IPS DF 6.9 (cell line): ENCODE results near the gene CHRNG.

ENCODE experiments used
- DNase-seq: peaks from one replicate; pipeline ENCODE4 v3.0.0-alpha.2; 2013; ENCODE audit warnings: low read depth, low spot score
- H3K27ac ChIP-seq: one replicate; pipeline ENCODE4 v1.5.1; 2013; ENCODE audit warnings: low read length, control low read depth
- H3K27me3 ChIP-seq: 2 replicates; pipeline ENCODE4 v1.6.1; 2013; ENCODE audit warnings: mild to moderate bottlenecking, low read length; ENCODE audit not compliant: control insufficient read depth, insufficient read depth
- H3K36me3 ChIP-seq: 2 replicates; pipeline ENCODE4 v1.6.1; 2013; ENCODE audit warnings: low read length; ENCODE audit not compliant: control insufficient read depth, insufficient read depth
- H3K4me1 ChIP-seq: 2 replicates; pipeline ENCODE4 v1.6.1; 2013; ENCODE audit warnings: low read length; ENCODE audit not compliant: control insufficient read depth, insufficient read depth
- H3K4me3 ChIP-seq: 2 replicates; pipeline ENCODE4 v1.5.1; 2013; ENCODE audit warnings: mild to moderate bottlenecking, low read length
- H3K9me3 ChIP-seq: 2 replicates; pipeline ENCODE4 v1.6.1; 2013; ENCODE audit warnings: low read length, inconsistent platforms; ENCODE audit not compliant: control insufficient read depth, insufficient read depth
- WGBS: extraction: QIAGEN DNeasy Blood & Tissue Kit; methylation state at CpG from one replicate; pipeline ENCODE4 v1.1.7; 2013; ENCODE audit warnings: mixed read lengths, missing lambda C conversion rate; ENCODE audit not compliant: insufficient read length, insufficient coverage; 5-methylcytosine and 5-hydroxymethylcytosine counted together

Gene CHRNG

GRCh38 chr2:232506709-232507108, 32.8 kb upstream of the CHRNG start:
- H3K4me1 ChIP-seq: peaks cover 4% of the 10 kb centered on the region
- H3K27me3 ChIP-seq: peaks cover 17% of the 10 kb centered on the region
- H3K36me3 ChIP-seq: no peaks in the 10 kb centered on the region
- H3K9me3 ChIP-seq: no peaks in the 10 kb centered on the region
- H3K4me3 ChIP-seq: no peak overlapping the region
- DNase-seq: no peak
- no CpG with 5 or more reads among the region's 4 CpGs for WGBS
- no peak overlapping the region for H3K27ac ChIP-seq

DNA sequence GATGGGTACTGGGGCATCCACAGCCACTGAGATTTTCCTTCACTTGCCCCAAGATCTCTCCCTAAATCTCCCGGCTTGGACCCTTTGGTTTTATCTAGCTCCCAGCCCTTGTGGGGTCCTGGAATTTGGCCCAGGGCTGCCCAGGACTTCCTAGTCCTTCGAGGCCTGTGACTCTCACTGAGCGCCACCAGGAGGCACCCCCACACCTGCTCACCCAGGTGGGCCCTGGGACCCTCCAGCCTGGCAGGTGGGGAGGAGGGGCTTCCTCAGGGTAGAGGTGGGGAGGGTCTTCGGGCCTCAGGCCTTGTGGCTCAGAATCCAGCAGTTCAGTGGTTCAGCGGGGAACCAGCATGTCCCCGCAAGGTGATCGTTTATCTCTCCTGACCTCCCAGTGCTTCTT, 31.2 kb upstream of the CHRNG start:
- H3K9me3 ChIP-seq: no peaks in the 10 kb centered on the region
- peaks cover 17% of the 10 kb centered on the region for H3K27me3 ChIP-seq
- H3K4me1 ChIP-seq: 0 out of 2 replicates have a peak, but pooled peaks cover 1% of the 10 kb centered on the region
- H3K36me3 ChIP-seq: no peaks in the 10 kb centered on the region
- WGBS: no CpG with 5 or more reads among the region's 7 CpGs
- no peak overlapping the region for H3K4me3 ChIP-seq
- no peak for DNase-seq
- no peak overlapping the region for H3K27ac ChIP-seq

- Histone ChIP-seq H3K9me3 (no peaks in the 10 kb centered on the region), H3K4me1 (no peaks in the 10 kb centered on the region), H3K36me3 (no peaks in the 10 kb centered on the region), H3K27me3 (no peaks in the 10 kb centered on the region), H3K4me3 (no peak overlapping the region), H3K27ac (no peak overlapping the region)
- no peak for DNase-seq
- WGBS: no CpG with 5 or more reads among the region's 11 CpGs
Observed at GRCh38 chr2:232511336-232511890, 28.1 kb upstream of the CHRNG start.

DNA sequence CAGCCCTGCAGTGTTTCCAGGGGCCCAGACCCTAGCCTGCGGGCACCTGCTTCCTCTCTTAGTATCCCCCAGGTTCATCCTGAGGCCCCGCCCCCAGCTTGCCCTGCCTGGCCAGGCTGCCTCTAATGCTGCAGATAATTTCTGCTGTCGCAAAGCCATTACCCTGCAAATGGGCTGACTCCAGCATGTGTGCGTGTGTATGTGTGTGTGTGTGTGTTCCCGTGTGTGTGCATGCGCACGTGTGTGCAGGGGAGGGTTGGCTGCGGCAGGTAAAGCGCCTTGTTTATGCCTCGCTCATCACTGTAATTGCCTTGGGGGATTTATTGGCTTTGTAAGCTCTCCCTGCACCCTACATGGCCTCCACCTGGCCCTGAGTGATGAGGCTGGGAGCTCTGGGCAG, 26.9 kb upstream of the CHRNG start:
- Histone ChIP-seq H3K36me3 (no peaks in the 10 kb centered on the region), H3K4me1 (no peaks in the 10 kb centered on the region), H3K27me3 (no peaks in the 10 kb centered on the region), H3K9me3 (no peaks in the 10 kb centered on the region), H3K4me3 (no peak overlapping the region), H3K27ac (no peak overlapping the region)
- WGBS: no CpG with 5 or more reads among the region's 10 CpGs
- no peak for DNase-seq

DNA sequence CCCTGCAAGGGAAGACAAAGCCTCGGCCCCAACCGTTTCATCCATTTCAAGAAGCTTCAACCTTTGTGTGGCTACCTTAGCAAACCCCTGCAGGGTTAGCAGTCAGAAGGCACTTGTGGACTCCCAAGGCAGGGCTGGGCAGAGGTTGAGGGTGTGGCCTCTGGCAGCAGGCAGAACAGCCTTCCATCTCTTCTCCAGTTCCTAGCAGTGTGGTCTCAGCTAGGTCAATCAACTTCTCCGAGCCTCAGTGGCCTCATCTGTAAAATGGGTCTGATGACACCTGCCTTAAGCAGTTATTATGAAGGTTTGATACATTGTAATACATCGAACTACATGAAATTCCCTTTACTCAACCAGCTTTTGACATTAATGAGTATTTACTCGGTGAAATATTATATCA, 26.1 kb upstream of the CHRNG start:
- H3K36me3 ChIP-seq: no peaks in the 10 kb centered on the region
- H3K4me1 ChIP-seq: no peaks in the 10 kb centered on the region
- DNase-seq: no peak
- no peaks in the 10 kb centered on the region for H3K27me3 ChIP-seq
- WGBS: no CpG with 5 or more reads among the region's 5 CpGs
- no peak overlapping the region for H3K27ac ChIP-seq
- H3K4me3 ChIP-seq: no peak overlapping the region
- no peaks in the 10 kb centered on the region for H3K9me3 ChIP-seq

DNA sequence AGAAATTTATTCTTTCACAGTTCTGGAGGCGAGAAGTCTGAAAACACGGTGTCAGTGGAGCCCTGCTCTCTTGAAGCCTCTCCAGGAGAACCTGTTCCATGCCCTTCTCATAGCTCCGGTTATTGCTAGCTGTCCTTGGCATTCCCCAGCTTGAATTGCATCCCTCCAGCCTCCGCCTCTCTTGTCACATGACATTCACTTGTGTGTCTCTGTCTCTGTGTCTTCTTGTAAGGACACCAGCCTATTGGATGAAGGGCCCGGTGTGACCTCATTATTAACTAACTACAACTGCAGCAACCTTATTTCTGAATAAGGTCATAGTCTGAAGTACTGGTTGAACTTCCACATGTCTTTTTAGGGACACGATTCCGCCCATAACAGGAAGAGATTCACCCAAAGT, 23.9 kb upstream of the CHRNG start:
- no peak for DNase-seq
- H3K4me3 ChIP-seq: no peak overlapping the region
- H3K27ac ChIP-seq: no peak overlapping the region
- no peaks in the 10 kb centered on the region for H3K4me1 ChIP-seq
- WGBS: no CpG with 5 or more reads among the region's 7 CpGs
- H3K36me3 ChIP-seq: no peaks in the 10 kb centered on the region
- H3K9me3 ChIP-seq: no peaks in the 10 kb centered on the region
- H3K27me3 ChIP-seq: no peaks in the 10 kb centered on the region

DNA sequence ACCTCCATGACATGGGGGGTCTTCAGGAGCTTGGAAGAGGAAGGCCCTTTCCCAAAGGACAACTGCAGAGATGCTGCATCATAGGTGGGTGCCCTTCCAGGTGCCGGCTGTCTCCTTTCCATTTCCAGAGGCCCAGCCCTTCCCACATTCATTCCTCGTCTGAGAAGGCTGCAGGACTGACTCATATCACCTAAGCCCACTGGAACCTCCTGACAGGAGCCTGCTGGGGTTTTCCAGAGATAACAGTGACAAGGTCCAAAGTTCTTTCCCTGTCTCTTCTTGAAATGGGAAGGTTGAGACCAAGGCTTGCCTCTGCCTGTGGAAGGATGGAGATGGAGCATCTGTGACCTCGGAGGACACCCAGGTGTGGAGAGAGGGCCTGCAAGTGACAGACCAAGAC, 22.9 kb upstream of the CHRNG start:
- H3K36me3 ChIP-seq: no peaks in the 10 kb centered on the region
- H3K4me1 ChIP-seq: no peaks in the 10 kb centered on the region
- no CpG with 5 or more reads among the region's 3 CpGs for WGBS
- H3K27me3 ChIP-seq: no peaks in the 10 kb centered on the region; the same call in 1 of the 2 replicates
- no peaks in the 10 kb centered on the region for H3K9me3 ChIP-seq
- DNase-seq: no peak
- no peak overlapping the region for H3K4me3 ChIP-seq
- H3K27ac ChIP-seq: no peak overlapping the region

- WGBS: no CpG with 5 or more reads among the region's 6 CpGs
- no peak for DNase-seq
- Histone ChIP-seq H3K27ac (no peak overlapping the region), H3K4me3 (no peak overlapping the region), H3K27me3 (peaks cover 15% of the 10 kb centered on the region), H3K36me3 (no peaks in the 10 kb centered on the region), H3K4me1 (0 out of 2 replicates have a peak, but pooled peaks cover 3% of the 10 kb centered on the region), H3K9me3 (no peaks in the 10 kb centered on the region)
Observed at GRCh38 chr2:232518844-232519243, 20.6 kb upstream of the CHRNG start.

- DNase-seq: no peak
Observed at GRCh38 chr2:232519581-232520438, 19.7 kb upstream of the CHRNG start, which contains the start of gene PRSS56. Gene PRSS56, plus strand, starts transcription at chr2:232520388. Its CDS starts 211 bp downstream, at chr2:232520599.

GRCh38 chr2:232520489-232520888, 19.0 kb upstream of the CHRNG start:
- Histone ChIP-seq H3K4me1 (0 out of 2 replicates have a peak, but pooled peaks cover 3% of the 10 kb centered on the region), H3K27me3 (peaks cover 16% of the 10 kb centered on the region), H3K27ac (no peak overlapping the region), H3K9me3 (no peaks in the 10 kb centered on the region), H3K36me3 (no peaks in the 10 kb centered on the region), H3K4me3 (no peak overlapping the region)
- no peak for DNase-seq
- no CpG with 5 or more reads among the region's 15 CpGs for WGBS

More at GRCh38 chr2:232519581-232520438, 19.7 kb upstream of the CHRNG start, which contains the start of gene PRSS56:
- no peaks in the 10 kb centered on the region for H3K36me3 ChIP-seq
- WGBS: no CpG with 5 or more reads among the region's 19 CpGs
- H3K9me3 ChIP-seq: no peaks in the 10 kb centered on the region
- peaks cover 16% of the 10 kb centered on the region for H3K27me3 ChIP-seq
- H3K4me3 ChIP-seq: no peak within 1 kb of the TSS
- no peak within 1 kb of the TSS for H3K27ac ChIP-seq
- 0 out of 2 replicates have a peak, but pooled peaks cover 3% of the 10 kb centered on the region for H3K4me1 ChIP-seq
